HEK293 (cell line): ENCODE measurements around the gene NBPF9.
"Not testable (repeated sequence)": the region's sequence is repeated elsewhere in the genome, so short reads cannot be mapped to it uniquely, and the experiment has no call there.

ENCODE experiments used
- TRIM28 ChIP-seq: IDR thresholded peaks from 2 replicates; pipeline ENCODE4 v1.6.1; 2011; ENCODE audit warnings: low read length, control low read depth, borderline replicate concordance
- YY1 ChIP-seq: fragments of 450-650 bp; formaldehyde crosslinking; IDR thresholded peaks from 2 replicates; pipeline ENCODE4 v1.5.1; 2018; ENCODE audit warnings: missing biosample characterization, missing genetic modification characterization
- ZNF138 ChIP-seq: fragments of 450-650 bp; formaldehyde crosslinking; IDR thresholded peaks from 2 replicates; pipeline ENCODE4 v1.5.1; 2016; ENCODE audit warnings: missing biosample characterization, missing genetic modification characterization, borderline replicate concordance
- ZNF24 ChIP-seq: fragments of 450-650 bp; formaldehyde crosslinking; IDR thresholded peaks from 2 replicates; pipeline ENCODE4 v1.5.1; 2016; ENCODE audit warnings: missing biosample characterization, missing genetic modification characterization
- ZNF274 ChIP-seq, 2 experiments: fragments of 200-500 bp in 1 of 2; fragments of 450-650 bp in 1 of 2; sonication (Bioruptor generic) in 1 of 2; formaldehyde crosslinking in 1 of 2; IDR thresholded peaks; 2 replicates each; pipeline versions ENCODE4 v1.5.1 to v1.6.1; 2014 to 2016; ENCODE audit warnings: borderline replicate concordance in 1 of 2, inconsistent platforms in 1 of 2, low read length in 1 of 2, missing biosample characterization in 1 of 2, missing genetic modification characterization in 1 of 2
- TF ChIP-seq, protein P1 (sequence below): fragments of 450-650 bp; formaldehyde crosslinking; IDR thresholded peaks from 2 replicates; pipeline ENCODE4 v1.5.1; 2016; ENCODE audit warnings: missing biosample characterization, missing genetic modification characterization
- TF ChIP-seq, protein P2 (sequence below): fragments of 450-650 bp; formaldehyde crosslinking; IDR thresholded peaks from 2 replicates; pipeline ENCODE4 v1.5.1; 2016; ENCODE audit warnings: missing biosample characterization, missing genetic modification characterization
- TF ChIP-seq, protein P3 (sequence below): fragments of 450-650 bp; formaldehyde crosslinking; IDR thresholded peaks from 2 replicates; pipeline ENCODE4 v1.5.1; 2016; ENCODE audit warnings: missing biosample characterization, missing genetic modification characterization

DNA sequence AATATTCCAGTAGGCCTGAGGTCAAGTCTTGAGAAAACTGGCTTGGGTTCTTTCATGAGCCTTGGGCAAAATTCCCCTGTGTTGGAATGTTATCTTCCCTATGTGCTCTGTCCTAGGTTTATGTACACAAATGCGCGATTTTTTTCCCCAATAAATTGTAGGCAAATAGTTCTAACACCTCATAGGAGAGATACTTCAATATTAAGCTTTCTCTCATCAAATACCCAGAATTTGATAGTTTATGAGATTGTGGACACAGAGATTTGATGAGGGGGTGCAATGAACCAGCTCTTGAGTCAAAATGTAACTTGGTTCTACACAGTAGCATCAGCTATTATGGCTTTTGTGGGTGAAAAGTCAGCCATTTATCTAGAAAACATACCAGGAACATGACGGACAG lies 38.7 kb downstream of the NBPF9 start:
- not testable (repeated sequence) for TF ChIP-seq YY1 (tag by site-specific recombination); TRIM28; ZNF274 (IDR thresholded peaks at IDR 0.05; ENCODE audit: low read length); ZNF274 (tag by site-specific recombination; IDR thresholded peaks at IDR 0.05; ENCODE audit: borderline replicate concordance); ZNF24 (tag by site-specific recombination); ZNF138 (tag by site-specific recombination)
- TF ChIP-seq, protein P1, sequence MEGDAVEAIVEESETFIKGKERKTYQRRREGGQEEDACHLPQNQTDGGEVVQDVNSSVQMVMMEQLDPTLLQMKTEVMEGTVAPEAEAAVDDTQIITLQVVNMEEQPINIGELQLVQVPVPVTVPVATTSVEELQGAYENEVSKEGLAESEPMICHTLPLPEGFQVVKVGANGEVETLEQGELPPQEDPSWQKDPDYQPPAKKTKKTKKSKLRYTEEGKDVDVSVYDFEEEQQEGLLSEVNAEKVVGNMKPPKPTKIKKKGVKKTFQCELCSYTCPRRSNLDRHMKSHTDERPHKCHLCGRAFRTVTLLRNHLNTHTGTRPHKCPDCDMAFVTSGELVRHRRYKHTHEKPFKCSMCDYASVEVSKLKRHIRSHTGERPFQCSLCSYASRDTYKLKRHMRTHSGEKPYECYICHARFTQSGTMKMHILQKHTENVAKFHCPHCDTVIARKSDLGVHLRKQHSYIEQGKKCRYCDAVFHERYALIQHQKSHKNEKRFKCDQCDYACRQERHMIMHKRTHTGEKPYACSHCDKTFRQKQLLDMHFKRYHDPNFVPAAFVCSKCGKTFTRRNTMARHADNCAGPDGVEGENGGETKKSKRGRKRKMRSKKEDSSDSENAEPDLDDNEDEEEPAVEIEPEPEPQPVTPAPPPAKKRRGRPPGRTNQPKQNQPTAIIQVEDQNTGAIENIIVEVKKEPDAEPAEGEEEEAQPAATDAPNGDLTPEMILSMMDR (tag by site-specific recombination): not testable (repeated sequence)
- TF ChIP-seq, protein P2, sequence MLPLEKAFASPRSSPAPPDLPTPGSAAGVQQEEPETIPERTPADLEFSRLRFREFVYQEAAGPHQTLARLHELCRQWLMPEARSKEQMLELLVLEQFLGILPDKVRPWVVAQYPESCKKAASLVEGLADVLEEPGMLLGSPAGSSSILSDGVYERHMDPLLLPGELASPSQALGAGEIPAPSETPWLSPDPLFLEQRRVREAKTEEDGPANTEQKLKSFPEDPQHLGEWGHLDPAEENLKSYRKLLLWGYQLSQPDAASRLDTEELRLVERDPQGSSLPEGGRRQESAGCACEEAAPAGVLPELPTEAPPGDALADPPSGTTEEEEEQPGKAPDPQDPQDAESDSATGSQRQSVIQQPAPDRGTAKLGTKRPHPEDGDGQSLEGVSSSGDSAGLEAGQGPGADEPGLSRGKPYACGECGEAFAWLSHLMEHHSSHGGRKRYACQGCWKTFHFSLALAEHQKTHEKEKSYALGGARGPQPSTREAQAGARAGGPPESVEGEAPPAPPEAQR (tag by site-specific recombination): not testable (repeated sequence)
- TF ChIP-seq, protein P3, sequence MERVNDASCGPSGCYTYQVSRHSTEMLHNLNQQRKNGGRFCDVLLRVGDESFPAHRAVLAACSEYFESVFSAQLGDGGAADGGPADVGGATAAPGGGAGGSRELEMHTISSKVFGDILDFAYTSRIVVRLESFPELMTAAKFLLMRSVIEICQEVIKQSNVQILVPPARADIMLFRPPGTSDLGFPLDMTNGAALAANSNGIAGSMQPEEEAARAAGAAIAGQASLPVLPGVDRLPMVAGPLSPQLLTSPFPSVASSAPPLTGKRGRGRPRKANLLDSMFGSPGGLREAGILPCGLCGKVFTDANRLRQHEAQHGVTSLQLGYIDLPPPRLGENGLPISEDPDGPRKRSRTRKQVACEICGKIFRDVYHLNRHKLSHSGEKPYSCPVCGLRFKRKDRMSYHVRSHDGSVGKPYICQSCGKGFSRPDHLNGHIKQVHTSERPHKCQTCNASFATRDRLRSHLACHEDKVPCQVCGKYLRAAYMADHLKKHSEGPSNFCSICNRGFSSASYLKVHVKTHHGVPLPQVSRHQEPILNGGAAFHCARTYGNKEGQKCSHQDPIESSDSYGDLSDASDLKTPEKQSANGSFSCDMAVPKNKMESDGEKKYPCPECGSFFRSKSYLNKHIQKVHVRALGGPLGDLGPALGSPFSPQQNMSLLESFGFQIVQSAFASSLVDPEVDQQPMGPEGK (tag by site-specific recombination): not testable (repeated sequence)
